DND-41 (cell line): ENCODE results near the gene HOXD8.

Experiments
- ATAC-seq: fragments of 200-7000 bp; cut with Tn5 transposase; 3 replicates; pipeline ENCODE4 v1.9.1; 2021; ENCODE audit warnings: low read depth; ENCODE audit not compliant: insufficient read depth
- DNase-seq: peaks from one replicate; pipeline ENCODE4 v3.0.0-alpha.2; 2020
- H2AFZ ChIP-seq: 2 replicates; pipeline ENCODE4 v1.6.0; 2012; ENCODE audit warnings: low read depth, low read length
- H3K27ac ChIP-seq: 2 replicates; pipeline ENCODE4 v1.5.1; 2012; ENCODE audit warnings: low read length, inconsistent platforms
- H3K27me3 ChIP-seq: fragments of 200-600 bp; sonication (generic); 2 replicates; pipeline ENCODE4 v1.6.0; 2012; ENCODE audit warnings: low read length, mild to moderate bottlenecking, inconsistent platforms; ENCODE audit not compliant: insufficient read depth, poor library complexity
- H3K36me3 ChIP-seq: 2 replicates; pipeline ENCODE4 v1.5.1; 2012; ENCODE audit warnings: low read length, inconsistent platforms; ENCODE audit not compliant: insufficient read depth
- H3K4me1 ChIP-seq: 2 replicates; pipeline ENCODE4 v1.5.1; 2012; ENCODE audit warnings: mild to moderate bottlenecking, low read length; ENCODE audit not compliant: insufficient read depth
- H3K4me2 ChIP-seq: 2 replicates; pipeline ENCODE4 v1.6.0; 2012; ENCODE audit warnings: mild to moderate bottlenecking, moderate library complexity, low read length, inconsistent platforms; ENCODE audit not compliant: insufficient read depth
- H3K4me3 ChIP-seq, 2 experiments: fragments of 200-600 bp in 1 of 2; shearing (Covaris generic) in 1 of 2; 2 replicates each; pipeline ENCODE4 v1.5.1; 2012 to 2016; ENCODE audit warnings: inconsistent platforms in 2 of 2, low read length in 2 of 2, mild to moderate bottlenecking in 2 of 2, low read depth in 1 of 2, moderate library complexity in 1 of 2
- H3K79me2 ChIP-seq: 2 replicates; pipeline ENCODE4 v1.6.0; 2012; ENCODE audit warnings: low read length, inconsistent platforms; ENCODE audit not compliant: insufficient read depth
- H3K9ac ChIP-seq: 2 replicates; pipeline ENCODE4 v1.6.0; 2012; ENCODE audit warnings: low read depth, mild to moderate bottlenecking, inconsistent platforms, low read length, moderate library complexity
- H3K9me3 ChIP-seq: 2 replicates; pipeline ENCODE4 v1.5.1; 2012; ENCODE audit warnings: low read length, moderate library complexity, mild to moderate bottlenecking, inconsistent platforms; ENCODE audit not compliant: insufficient read depth, severe bottlenecking
- H4K20me1 ChIP-seq: 2 replicates; pipeline ENCODE4 v1.6.0; 2012; ENCODE audit warnings: low read length; ENCODE audit not compliant: insufficient read depth
- CTCF ChIP-seq: IDR thresholded peaks from 2 replicates; pipeline ENCODE4 v1.5.1; 2012; ENCODE audit warnings: borderline replicate concordance, low read length, moderate library complexity, mild to moderate bottlenecking; ENCODE audit not compliant: poor library complexity, severe bottlenecking; ENCODE audit errors: extremely low read depth
- EZH2 ChIP-seq: IDR thresholded peaks from 3 replicates; pipeline ENCODE4 v1.6.1; 2012; ENCODE audit warnings: borderline replicate concordance, low read depth, mild to moderate bottlenecking, moderate library complexity, low read length, inconsistent platforms; ENCODE audit not compliant: severe bottlenecking

The HOXD8 gene

GRCh38 chr2:176159663-176160250 is 30.3 kb downstream of the HOXD8 start:
- no peak for TF ChIP-seq CTCF
- TF ChIP-seq EZH2, result no peak
- no peaks in the 10 kb centered on the region for H3K36me3 ChIP-seq
- H3K9ac ChIP-seq, result no peak overlapping the region
- H3K27ac ChIP-seq, result no peak overlapping the region
- ATAC-seq (no peak), DNase-seq (no peak)
- peaks cover 4% of the 10 kb centered on the region for H3K27me3 ChIP-seq
- H3K4me1 ChIP-seq, result no peaks in the 10 kb centered on the region
- H3K79me2 ChIP-seq, result no peaks in the 10 kb centered on the region
- H3K9me3 ChIP-seq, result no peaks in the 10 kb centered on the region
- H3K4me3 ChIP-seq, result no peak overlapping the region
- H4K20me1 ChIP-seq, result no peaks in the 10 kb centered on the region
- no peak overlapping the region for H2AFZ ChIP-seq
- H3K4me2 ChIP-seq, result no peak overlapping the region

- Histone ChIP-seq H3K9ac (no peak overlapping the region), H3K79me2 (no peaks in the 10 kb centered on the region), H3K27me3 (no peaks in the 10 kb centered on the region), H3K9me3 (no peaks in the 10 kb centered on the region), H3K27ac (no peak overlapping the region), H3K4me1 (no peaks in the 10 kb centered on the region), H4K20me1 (no peaks in the 10 kb centered on the region), H3K4me3 (no peak overlapping the region), H3K36me3 (no peaks in the 10 kb centered on the region), H3K4me2 (no peak overlapping the region), H2AFZ (no peak overlapping the region)
- ATAC-seq (no peak), DNase-seq (no peak)
- TF ChIP-seq EZH2 (no peak), CTCF (no peak)
Measured at GRCh38 chr2:176160251-176160985, 30.9 kb downstream of the HOXD8 start.

- no peaks in the 10 kb centered on the region for H3K9me3 ChIP-seq
- no peaks in the 10 kb centered on the region for H3K79me2 ChIP-seq
- no peak overlapping the region for H3K9ac ChIP-seq
- H3K4me1 ChIP-seq, result no peaks in the 10 kb centered on the region
- no peaks in the 10 kb centered on the region for H3K36me3 ChIP-seq
- DNase-seq (no peak), ATAC-seq (no peak)
- no peak overlapping the region for H3K4me2 ChIP-seq
- H2AFZ ChIP-seq, result no peak overlapping the region
- TF ChIP-seq EZH2, result no peak
- no peak for TF ChIP-seq CTCF
- no peak overlapping the region for H3K27ac ChIP-seq
- no peak overlapping the region for H3K4me3 ChIP-seq
- H3K27me3 ChIP-seq, result peaks cover under 1% of the 10 kb centered on the region
- no peaks in the 10 kb centered on the region for H4K20me1 ChIP-seq
Measured at GRCh38 chr2:176160986-176161824, 31.7 kb downstream of the HOXD8 start.
